Astrocyte of the cerebellum (primary cell): ENCODE measurements around the gene WWOX.

Experiments
- DNase-seq: peaks from one replicate; pipeline ENCODE4 v3.0.0-alpha.2; 2011; ENCODE audit warnings: low read depth
- H3K4me3 ChIP-seq: 2 replicates; pipeline ENCODE4 v1.5.1; 2011; ENCODE audit warnings: mild to moderate bottlenecking, low read depth, low read length, moderate library complexity
- CTCF ChIP-seq: IDR thresholded peaks from 2 replicates; pipeline ENCODE4 v1.5.1; 2012; ENCODE audit warnings: low read length, low read depth, moderate library complexity, mild to moderate bottlenecking; ENCODE audit errors: missing control alignments
- in situ Hi-C: cut with HindIII; loops from 2 replicates; pipeline ENCODE4 v1.10.0; 2017; ENCODE audit warnings: low sequenced_read_pairs

Gene WWOX

GRCh38 chr16:78438632-78439031 is 339.2 kb downstream of the WWOX start:
- in situ Hi-C loops: no loop called here
- no peak for DNase-seq
- no peak for TF ChIP-seq CTCF

GRCh38 chr16:78439646-78440045 is 340.2 kb downstream of the WWOX start:
- DNase-seq: no peak
- no peak for TF ChIP-seq CTCF
- in situ Hi-C loops: no loop called here
- no peak overlapping the region for H3K4me3 ChIP-seq

More at GRCh38 chr16:78438632-78439031, 339.2 kb downstream of the WWOX start:
- H3K4me3 ChIP-seq: no peak overlapping the region

- in situ Hi-C loops: no loop called here
- TF ChIP-seq CTCF: no peak
- DNase-seq: no peak
- H3K4me3 ChIP-seq: no peak overlapping the region
Measured at GRCh38 chr16:78441298-78441697, 341.8 kb downstream of the WWOX start.

GRCh38 chr16:78443542-78444364 is 344.3 kb downstream of the WWOX start:
- TF ChIP-seq CTCF: no peak
- H3K4me3 ChIP-seq: no peak overlapping the region

GRCh38 chr16:78445818-78446217 is 346.4 kb downstream of the WWOX start:
- TF ChIP-seq CTCF: no peak
- in situ Hi-C loops: no loop called here
- no peak overlapping the region for H3K4me3 ChIP-seq
- no peak for DNase-seq

More at GRCh38 chr16:78443542-78444364, 344.3 kb downstream of the WWOX start:
- in situ Hi-C loops: no loop called here
- no peak for DNase-seq

- no peak for TF ChIP-seq CTCF
- in situ Hi-C loops: no loop called here
- no peak overlapping the region for H3K4me3 ChIP-seq
- DNase-seq: no peak
Measured at GRCh38 chr16:78446486-78446885, 347.0 kb downstream of the WWOX start.
